ENCODE data around the gene ATM.

GRCh38 chr11:108196901-108197300 lies 26.0 kb upstream of the ATM start:
- TF ChIP-seq, protein P1, sequence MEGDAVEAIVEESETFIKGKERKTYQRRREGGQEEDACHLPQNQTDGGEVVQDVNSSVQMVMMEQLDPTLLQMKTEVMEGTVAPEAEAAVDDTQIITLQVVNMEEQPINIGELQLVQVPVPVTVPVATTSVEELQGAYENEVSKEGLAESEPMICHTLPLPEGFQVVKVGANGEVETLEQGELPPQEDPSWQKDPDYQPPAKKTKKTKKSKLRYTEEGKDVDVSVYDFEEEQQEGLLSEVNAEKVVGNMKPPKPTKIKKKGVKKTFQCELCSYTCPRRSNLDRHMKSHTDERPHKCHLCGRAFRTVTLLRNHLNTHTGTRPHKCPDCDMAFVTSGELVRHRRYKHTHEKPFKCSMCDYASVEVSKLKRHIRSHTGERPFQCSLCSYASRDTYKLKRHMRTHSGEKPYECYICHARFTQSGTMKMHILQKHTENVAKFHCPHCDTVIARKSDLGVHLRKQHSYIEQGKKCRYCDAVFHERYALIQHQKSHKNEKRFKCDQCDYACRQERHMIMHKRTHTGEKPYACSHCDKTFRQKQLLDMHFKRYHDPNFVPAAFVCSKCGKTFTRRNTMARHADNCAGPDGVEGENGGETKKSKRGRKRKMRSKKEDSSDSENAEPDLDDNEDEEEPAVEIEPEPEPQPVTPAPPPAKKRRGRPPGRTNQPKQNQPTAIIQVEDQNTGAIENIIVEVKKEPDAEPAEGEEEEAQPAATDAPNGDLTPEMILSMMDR (conservative IDR thresholded peaks at IDR 0.05 in 1 of 2, IDR thresholded peaks at IDR 0.05 in 1 of 2; ENCODE audit: extremely low read depth in 1 of 2, insufficient read depth in 1 of 2, low read depth in 1 of 2, low read length in 2 of 2) = no peak
- no peak for TF ChIP-seq EZH2 (IDR thresholded peaks at IDR 0.05; ENCODE audit: borderline replicate concordance, low read length)
